ENCODE data around the gene PDE6B. TPM values are rescaled to one million over a fixed set of nuclear protein-coding genes. Genes with fewer than 3 reads are reported as not detected.
"Not testable (repeated sequence)": the region's sequence is repeated elsewhere in the genome, so short reads cannot be mapped to it uniquely, and the experiment has no call there.

Gene PDE6B
- total RNA-seq, 1 donor from 2014 or later = 4.1 TPM

GRCh38 chr4:665381-665750 is 40.0 kb downstream of the PDE6B start:
- peak overlapping the region; percentile 61 for H3K4me3 Mint-ChIP-seq

GRCh38 chr4:665751-666435 is 40.5 kb downstream of the PDE6B start:
- Mint-ChIP-seq H3K27me3 (ENCODE audit: low read depth) (no peaks in the 10 kb centered on the region), H3K27ac (ENCODE audit: unreplicated experiment) (no peak overlapping the region), H3K4me3 (peak overlapping the region; percentile 61), H3K36me3 (ENCODE audit: low read depth) (peaks cover 5% of the 10 kb centered on the region), H3K9me3 (peaks cover 1% of the 10 kb centered on the region), H3K4me1 (no peaks in the 10 kb centered on the region)
- TF ChIP-seq, protein P1, sequence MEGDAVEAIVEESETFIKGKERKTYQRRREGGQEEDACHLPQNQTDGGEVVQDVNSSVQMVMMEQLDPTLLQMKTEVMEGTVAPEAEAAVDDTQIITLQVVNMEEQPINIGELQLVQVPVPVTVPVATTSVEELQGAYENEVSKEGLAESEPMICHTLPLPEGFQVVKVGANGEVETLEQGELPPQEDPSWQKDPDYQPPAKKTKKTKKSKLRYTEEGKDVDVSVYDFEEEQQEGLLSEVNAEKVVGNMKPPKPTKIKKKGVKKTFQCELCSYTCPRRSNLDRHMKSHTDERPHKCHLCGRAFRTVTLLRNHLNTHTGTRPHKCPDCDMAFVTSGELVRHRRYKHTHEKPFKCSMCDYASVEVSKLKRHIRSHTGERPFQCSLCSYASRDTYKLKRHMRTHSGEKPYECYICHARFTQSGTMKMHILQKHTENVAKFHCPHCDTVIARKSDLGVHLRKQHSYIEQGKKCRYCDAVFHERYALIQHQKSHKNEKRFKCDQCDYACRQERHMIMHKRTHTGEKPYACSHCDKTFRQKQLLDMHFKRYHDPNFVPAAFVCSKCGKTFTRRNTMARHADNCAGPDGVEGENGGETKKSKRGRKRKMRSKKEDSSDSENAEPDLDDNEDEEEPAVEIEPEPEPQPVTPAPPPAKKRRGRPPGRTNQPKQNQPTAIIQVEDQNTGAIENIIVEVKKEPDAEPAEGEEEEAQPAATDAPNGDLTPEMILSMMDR (conservative IDR thresholded peaks at IDR 0.05) = no peak
- DNase-seq (ENCODE audit: low read depth, low spot score) = no peak

More at GRCh38 chr4:665381-665750, 40.0 kb downstream of the PDE6B start:
- Mint-ChIP-seq H3K9me3 (peaks cover 5% of the 10 kb centered on the region), H3K27me3 (ENCODE audit: low read depth) (no peaks in the 10 kb centered on the region), H3K36me3 (ENCODE audit: low read depth) (peaks cover 4% of the 10 kb centered on the region), H3K27ac (ENCODE audit: unreplicated experiment) (no peak overlapping the region), H3K4me1 (no peaks in the 10 kb centered on the region)
- TF ChIP-seq, protein P1 (conservative IDR thresholded peaks at IDR 0.05) = no peak
- DNase-seq (ENCODE audit: low read depth, low spot score) = no peak

DNA sequence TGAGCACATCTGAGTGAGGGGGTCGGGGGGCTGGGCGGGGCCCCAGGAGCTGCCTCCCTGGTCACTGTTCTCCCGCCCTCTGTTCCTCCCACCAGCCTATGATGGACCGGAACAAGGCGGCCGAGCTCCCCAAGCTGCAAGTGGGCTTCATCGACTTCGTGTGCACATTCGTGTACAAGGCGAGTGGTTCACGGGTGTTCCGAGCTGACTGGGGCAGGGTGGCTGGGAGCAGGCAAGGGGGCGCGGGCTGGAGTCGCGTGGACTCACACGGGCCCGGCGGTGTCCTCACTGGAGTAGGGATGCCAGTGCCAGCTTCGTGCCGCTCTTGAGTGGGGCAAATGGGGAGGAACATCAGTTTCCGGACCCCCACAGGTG is 41.0 kb downstream of the PDE6B start:
- H3K4me3 Mint-ChIP-seq = no peak overlapping the region
- H3K27me3 Mint-ChIP-seq (ENCODE audit: low read depth) = no peaks in the 10 kb centered on the region
- TF ChIP-seq, protein P1 (conservative IDR thresholded peaks at IDR 0.05) = no peak
- no peaks in the 10 kb centered on the region for H3K4me1 Mint-ChIP-seq
- no peak for DNase-seq (ENCODE audit: low read depth, low spot score)
- H3K27ac Mint-ChIP-seq (ENCODE audit: unreplicated experiment) = no peak overlapping the region
- peaks cover 4% of the 10 kb centered on the region for H3K36me3 Mint-ChIP-seq (ENCODE audit: low read depth)
- no peaks in the 10 kb centered on the region for H3K9me3 Mint-ChIP-seq

GRCh38 chr4:666822-667544 is 41.6 kb downstream of the PDE6B start:
- Mint-ChIP-seq H3K9me3 (no peaks in the 10 kb centered on the region), H3K4me3 (peak overlapping the region; percentile 58), H3K4me1 (no peaks in the 10 kb centered on the region), H3K36me3 (ENCODE audit: low read depth) (peaks cover 4% of the 10 kb centered on the region), H3K27me3 (ENCODE audit: low read depth) (no peaks in the 10 kb centered on the region), H3K27ac (ENCODE audit: unreplicated experiment) (no peak overlapping the region)
- DNase-seq (ENCODE audit: low read depth, low spot score) = no peak
- TF ChIP-seq, protein P1 (conservative IDR thresholded peaks at IDR 0.05) = no peak

- TF ChIP-seq, protein P1 (conservative IDR thresholded peaks at IDR 0.05) = no peak
- no peak for DNase-seq (ENCODE audit: low read depth, low spot score)
- no peaks in the 10 kb centered on the region for H3K27me3 Mint-ChIP-seq (ENCODE audit: low read depth)
- H3K4me1 Mint-ChIP-seq = no peaks in the 10 kb centered on the region
- H3K9me3 Mint-ChIP-seq = no peaks in the 10 kb centered on the region
- peak overlapping the region; percentile 58 for H3K4me3 Mint-ChIP-seq
- H3K27ac Mint-ChIP-seq (ENCODE audit: unreplicated experiment) = no peak overlapping the region
- peaks cover 4% of the 10 kb centered on the region for H3K36me3 Mint-ChIP-seq (ENCODE audit: low read depth)
Observed at GRCh38 chr4:667545-667925, 42.2 kb downstream of the PDE6B start.

- DNase-seq (ENCODE audit: low read depth, low spot score); H3K27ac Mint-ChIP-seq (ENCODE audit: unreplicated experiment); H3K27me3 Mint-ChIP-seq (ENCODE audit: low read depth); H3K36me3 Mint-ChIP-seq (ENCODE audit: low read depth); H3K9me3 Mint-ChIP-seq; H3K4me1 Mint-ChIP-seq: not testable (repeated sequence)
- H3K4me3 Mint-ChIP-seq = peak overlapping the region; percentile 58
Observed at GRCh38 chr4:668219-668618, 42.8 kb downstream of the PDE6B start.

DNA sequence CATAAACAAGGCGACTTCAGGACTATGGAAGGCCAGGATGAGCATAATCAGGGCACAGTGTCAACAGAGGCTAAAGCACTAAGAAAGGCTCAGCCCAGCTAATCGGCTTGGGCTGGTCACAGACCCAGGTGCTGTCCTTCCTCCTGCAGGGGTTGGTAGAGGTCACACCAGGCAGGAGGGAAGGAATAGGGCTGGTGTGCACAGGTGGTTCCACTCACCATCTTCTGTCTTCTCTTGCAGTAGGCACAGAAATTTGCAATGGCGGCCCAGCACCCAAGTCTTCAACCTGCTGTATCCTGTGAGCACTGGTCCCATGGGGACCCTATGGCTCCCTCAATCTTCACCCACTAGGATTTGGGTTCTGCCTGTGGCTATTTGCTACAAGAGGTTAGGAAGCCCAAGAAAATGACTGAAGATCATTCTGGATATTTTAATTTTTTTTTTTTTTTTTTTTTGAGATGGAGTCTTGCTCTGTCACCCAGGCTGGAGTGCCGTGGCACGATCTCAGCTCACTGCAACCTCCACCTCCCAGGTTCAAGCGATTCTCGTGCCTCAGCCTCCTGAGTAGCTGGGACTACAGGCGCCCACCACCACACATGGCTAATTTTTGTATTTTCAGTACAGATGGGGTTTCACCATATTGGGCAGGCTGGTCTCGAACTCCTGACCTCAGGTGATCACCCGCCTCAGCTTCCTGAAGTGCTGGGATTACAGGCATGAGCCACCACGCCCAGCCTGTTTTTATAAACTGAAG is 44.6 kb downstream of the PDE6B start:
- H3K9me3 Mint-ChIP-seq; H3K27ac Mint-ChIP-seq (ENCODE audit: unreplicated experiment); H3K27me3 Mint-ChIP-seq (ENCODE audit: low read depth); H3K36me3 Mint-ChIP-seq (ENCODE audit: low read depth); DNase-seq (ENCODE audit: low read depth, low spot score); H3K4me1 Mint-ChIP-seq: not testable (repeated sequence)
- H3K4me3 Mint-ChIP-seq = peak overlapping the region; percentile 73
